Mucosa of stomach (tissue), 1 donor: ENCODE data around the gene PDPK1.

ENCODE experiments used
- H3K27me3 ChIP-seq: one replicate; pipeline ENCODE4 v1.7.0; 2013; ENCODE audit warnings: mild to moderate bottlenecking, low read length; ENCODE audit not compliant: control insufficient read depth, insufficient read depth
- H3K36me3 ChIP-seq: one replicate; pipeline ENCODE4 v1.7.0; 2013; ENCODE audit warnings: low read length; ENCODE audit not compliant: control insufficient read depth, insufficient read depth
- H3K4me1 ChIP-seq: one replicate; pipeline ENCODE4 v1.7.0; 2013; ENCODE audit warnings: mild to moderate bottlenecking, low read length; ENCODE audit not compliant: control insufficient read depth, insufficient read depth
- H3K4me3 ChIP-seq: one replicate; pipeline ENCODE4 v1.7.0; 2013; ENCODE audit warnings: low read length
- H3K9ac ChIP-seq: one replicate; pipeline ENCODE4 v1.7.0; 2013; ENCODE audit warnings: mild to moderate bottlenecking, low read length, moderate library complexity
- H3K9me3 ChIP-seq: one replicate; pipeline ENCODE4 v1.7.0; 2013; ENCODE audit warnings: mild to moderate bottlenecking, low read length, moderate library complexity; ENCODE audit not compliant: control insufficient read depth
- donor health status: Pancreatic carcinoma.

PDPK1 gene

GRCh38 chr16:2519711-2520080 is 18.1 kb upstream of the PDPK1 start:
- H3K4me1 ChIP-seq = peaks cover 53% of the 10 kb centered on the region
- H3K4me3 ChIP-seq = no peak overlapping the region
- peak overlapping the region; percentile 28 for H3K9ac ChIP-seq
- H3K27me3 ChIP-seq = no peaks in the 10 kb centered on the region
- no peaks in the 10 kb centered on the region for H3K9me3 ChIP-seq
- no peaks in the 10 kb centered on the region for H3K36me3 ChIP-seq

DNA sequence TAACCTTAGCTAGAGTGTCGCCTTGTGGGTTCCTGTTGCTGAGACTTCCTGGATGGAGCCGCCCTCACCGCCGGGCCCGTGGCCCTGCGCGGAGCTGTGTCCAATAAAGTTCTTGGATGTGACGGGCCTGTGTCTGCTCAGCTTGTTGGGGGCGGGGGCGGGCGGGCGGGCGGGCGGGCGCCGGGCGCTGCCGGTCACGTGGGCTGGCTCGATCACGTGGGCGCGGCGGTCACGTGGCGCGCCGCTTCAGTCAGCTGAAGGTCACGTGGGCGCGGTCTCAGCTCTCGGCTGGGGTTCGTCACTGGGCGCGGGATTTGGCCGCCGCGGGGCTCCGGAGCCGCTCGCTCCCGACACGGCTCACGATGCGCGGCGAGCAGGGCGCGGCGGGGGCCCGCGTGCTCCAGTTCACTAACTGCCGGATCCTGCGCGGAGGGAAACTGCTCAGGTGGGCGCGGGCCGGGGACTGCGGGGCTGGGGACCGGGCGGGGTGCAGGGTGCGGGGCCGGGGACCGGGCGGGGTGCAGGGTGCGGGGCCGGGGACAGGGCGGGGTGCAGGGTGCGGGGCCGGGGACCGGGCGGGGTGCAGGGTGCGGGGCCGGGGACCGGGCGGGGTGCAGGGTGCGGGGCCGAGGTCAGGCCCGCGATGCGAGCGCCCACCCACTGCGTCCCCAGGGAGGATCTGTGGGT is 17.6 kb upstream of the PDPK1 start, which contains the start of gene AMDHD2:
Gene AMDHD2, plus strand, starts transcription at position 275 of the 687 bp plus-strand sequence. Its CDS starts 88 bp downstream, at position 363.
- Histone ChIP-seq H3K4me3 (no peak within 1 kb of the TSS), H3K27me3 (no peaks in the 10 kb centered on the region), H3K4me1 (peaks cover 49% of the 10 kb centered on the region), H3K9ac (peak within 1 kb of the TSS; percentile 28), H3K36me3 (no peaks in the 10 kb centered on the region), H3K9me3 (no peaks in the 10 kb centered on the region)

GRCh38 chr16:2520784-2521531 is 16.9 kb upstream of the PDPK1 start:
- Histone ChIP-seq H3K4me3 (no peak overlapping the region), H3K9me3 (no peaks in the 10 kb centered on the region), H3K27me3 (no peaks in the 10 kb centered on the region), H3K36me3 (no peaks in the 10 kb centered on the region), H3K9ac (peak overlapping the region; percentile 11), H3K4me1 (peaks cover 42% of the 10 kb centered on the region)

GRCh38 chr16:2523801-2524231 is 14.0 kb upstream of the PDPK1 start:
- peaks cover 17% of the 10 kb centered on the region for H3K4me1 ChIP-seq
- H3K4me3 ChIP-seq = no peak overlapping the region
- H3K27me3 ChIP-seq = no peaks in the 10 kb centered on the region
- no peaks in the 10 kb centered on the region for H3K36me3 ChIP-seq
- H3K9ac ChIP-seq = no peak overlapping the region
- H3K9me3 ChIP-seq = no peaks in the 10 kb centered on the region

DNA sequence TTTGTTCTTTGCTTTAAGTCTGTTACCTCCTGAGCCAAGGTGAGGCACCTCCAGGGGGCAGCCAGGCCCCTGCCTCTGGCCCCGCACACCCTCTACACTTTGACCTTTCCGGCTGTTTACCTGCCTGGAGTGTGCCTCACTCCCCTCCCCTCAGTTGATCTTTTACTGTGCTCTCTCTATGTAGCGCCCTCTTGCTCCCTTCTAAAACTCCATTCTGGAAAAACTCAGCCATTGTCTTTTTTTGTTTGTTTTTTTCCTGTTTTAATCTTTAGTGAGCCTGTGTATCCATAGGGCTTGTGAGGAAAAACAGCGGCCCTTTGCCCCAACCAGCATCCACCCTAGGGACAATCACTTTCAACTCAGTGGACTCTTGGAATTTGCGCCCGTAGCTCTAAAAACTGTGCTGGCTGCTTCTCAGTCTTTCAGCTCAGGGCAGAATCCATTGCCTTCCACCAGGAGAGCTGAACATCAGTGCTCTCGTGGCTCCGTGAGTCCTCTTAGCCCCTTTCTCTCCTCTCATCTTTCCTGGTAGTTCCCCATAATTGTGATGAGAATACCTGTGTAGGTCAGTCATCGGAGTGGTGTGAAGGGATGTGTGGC is 13.4 kb upstream of the PDPK1 start:
- Histone ChIP-seq H3K9ac (no peak overlapping the region), H3K4me1 (peaks cover 11% of the 10 kb centered on the region), H3K4me3 (no peak overlapping the region), H3K36me3 (peaks cover 4% of the 10 kb centered on the region), H3K9me3 (no peaks in the 10 kb centered on the region), H3K27me3 (no peaks in the 10 kb centered on the region)

GRCh38 chr16:2526135-2526534 is 11.7 kb upstream of the PDPK1 start:
- Histone ChIP-seq H3K9ac (no peak overlapping the region), H3K4me1 (peaks cover 7% of the 10 kb centered on the region), H3K36me3 (peaks cover 4% of the 10 kb centered on the region), H3K27me3 (no peaks in the 10 kb centered on the region), H3K4me3 (no peak overlapping the region), H3K9me3 (no peaks in the 10 kb centered on the region)

GRCh38 chr16:2527071-2527783 is 10.6 kb upstream of the PDPK1 start:
- Histone ChIP-seq H3K4me1 (peaks cover 10% of the 10 kb centered on the region), H3K36me3 (peaks cover 4% of the 10 kb centered on the region), H3K27me3 (no peaks in the 10 kb centered on the region), H3K4me3 (no peak overlapping the region), H3K9me3 (no peaks in the 10 kb centered on the region), H3K9ac (no peak overlapping the region)

DNA sequence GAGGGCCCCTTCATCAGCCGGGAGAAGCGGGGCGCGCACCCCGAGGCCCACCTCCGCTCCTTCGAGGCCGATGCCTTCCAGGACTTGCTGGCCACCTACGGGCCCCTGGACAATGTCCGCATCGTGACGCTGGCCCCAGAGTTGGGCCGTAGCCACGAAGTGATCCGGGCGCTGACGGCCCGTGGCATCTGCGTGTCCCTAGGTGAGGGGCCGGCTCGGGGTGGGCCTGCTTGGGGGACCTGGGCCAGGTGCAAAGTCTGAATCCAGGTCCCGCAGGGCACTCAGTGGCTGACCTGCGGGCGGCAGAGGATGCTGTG is 10.1 kb upstream of the PDPK1 start:
- H3K4me3 ChIP-seq = no peak overlapping the region
- no peaks in the 10 kb centered on the region for H3K27me3 ChIP-seq
- H3K9ac ChIP-seq = no peak overlapping the region
- H3K9me3 ChIP-seq = no peaks in the 10 kb centered on the region
- H3K36me3 ChIP-seq = peaks cover 4% of the 10 kb centered on the region
- H3K4me1 ChIP-seq = peaks cover 13% of the 10 kb centered on the region

DNA sequence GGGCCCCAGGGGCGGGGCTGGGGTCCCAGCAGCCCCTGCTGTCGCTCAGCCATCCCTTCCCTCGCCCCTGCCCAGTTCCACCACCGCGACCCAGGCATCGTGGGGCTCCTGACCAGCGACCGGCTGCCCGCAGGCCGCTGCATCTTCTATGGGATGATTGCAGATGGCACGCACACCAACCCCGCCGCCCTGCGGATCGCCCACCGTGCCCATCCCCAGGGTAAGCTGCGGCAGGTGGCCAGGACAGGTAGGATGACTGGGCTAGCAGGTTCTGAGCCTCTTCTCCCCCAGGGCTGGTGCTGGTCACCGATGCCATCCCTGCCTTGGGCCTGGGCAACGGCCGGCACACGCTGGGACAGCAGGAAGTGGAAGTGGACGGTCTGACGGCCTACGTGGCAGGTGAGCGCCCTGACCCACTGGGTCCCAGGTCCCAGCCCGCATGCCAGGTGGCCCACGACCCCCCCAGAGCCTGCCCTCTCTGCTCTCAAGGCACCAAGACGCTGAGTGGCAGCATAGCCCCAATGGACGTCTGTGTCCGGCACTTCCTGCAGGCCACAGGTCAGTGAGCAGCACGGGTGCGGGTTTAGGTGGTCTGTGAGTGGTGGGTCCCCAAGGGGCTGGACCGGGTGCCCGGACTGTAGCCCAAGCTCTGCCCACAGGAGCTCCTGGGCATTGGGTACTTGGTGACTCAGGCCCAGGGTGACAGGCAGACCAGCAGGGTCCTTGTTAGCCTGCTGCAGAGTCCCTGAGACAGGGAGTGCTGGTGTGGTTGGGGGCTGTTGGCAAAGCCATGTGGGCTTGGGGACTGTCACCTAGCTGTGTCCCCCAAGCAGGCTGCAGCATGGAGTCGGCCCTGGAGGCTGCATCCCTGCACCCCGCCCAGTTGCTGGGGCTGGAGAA is 9.4 kb upstream of the PDPK1 start:
- H3K4me1 ChIP-seq = peaks cover 15% of the 10 kb centered on the region
- H3K9ac ChIP-seq = no peak overlapping the region
- H3K36me3 ChIP-seq = peaks cover 4% of the 10 kb centered on the region
- H3K9me3 ChIP-seq = no peaks in the 10 kb centered on the region
- no peak overlapping the region for H3K4me3 ChIP-seq
- no peaks in the 10 kb centered on the region for H3K27me3 ChIP-seq

DNA sequence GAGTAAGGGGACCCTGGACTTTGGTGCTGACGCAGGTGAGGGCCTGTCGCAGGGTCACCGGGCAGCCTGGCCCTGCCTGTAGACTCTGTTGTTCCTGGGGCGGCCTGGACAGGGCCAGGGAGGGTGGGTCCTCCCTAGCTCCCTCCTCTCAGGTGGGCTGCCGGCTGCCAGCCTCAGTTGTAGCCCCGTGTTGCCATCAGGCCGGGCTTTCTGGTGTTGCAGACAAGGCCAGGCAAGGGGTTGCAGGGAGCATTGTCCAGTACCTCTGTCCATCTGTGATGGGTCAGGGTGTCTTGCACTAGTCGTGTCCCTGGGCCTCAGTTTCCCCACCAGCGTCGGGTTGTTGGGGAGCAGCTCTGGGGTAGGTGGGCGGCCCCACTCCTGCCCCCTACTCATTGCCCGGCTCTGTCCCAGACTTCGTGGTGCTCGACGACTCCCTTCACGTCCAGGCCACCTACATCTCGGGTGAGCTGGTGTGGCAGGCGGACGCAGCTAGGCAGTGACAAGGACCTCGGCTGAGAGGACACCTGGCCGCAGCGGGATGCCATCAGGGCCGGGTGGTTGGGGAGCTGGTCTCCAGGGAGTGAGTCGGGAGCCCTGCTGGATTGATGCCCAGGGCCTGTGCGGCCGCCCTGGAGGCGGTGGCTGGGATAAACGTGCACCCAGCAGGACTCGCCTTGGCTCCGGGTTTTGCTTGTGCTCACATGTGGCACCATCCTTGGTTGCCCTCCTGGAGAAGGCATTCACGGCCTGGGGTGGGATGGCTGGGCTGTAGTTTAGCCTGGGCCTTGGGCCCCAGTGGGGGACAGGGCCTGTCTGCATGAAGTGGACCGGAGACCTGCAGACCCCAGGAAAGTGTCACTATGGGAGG is 8.5 kb upstream of the PDPK1 start:
- H3K27me3 ChIP-seq = no peaks in the 10 kb centered on the region
- no peak overlapping the region for H3K4me3 ChIP-seq
- H3K36me3 ChIP-seq = peaks cover 4% of the 10 kb centered on the region
- H3K4me1 ChIP-seq = peaks cover 15% of the 10 kb centered on the region
- H3K9me3 ChIP-seq = no peaks in the 10 kb centered on the region
- H3K9ac ChIP-seq = no peak overlapping the region
